Vagina (tissue), 2 donors: Measurements from ENCODE around the gene GRIN2A. TPM values are rescaled to one million over a fixed set of nuclear protein-coding genes. Genes with fewer than 3 reads are reported as not detected.

Source experiments
- DNase-seq, 2 donors: peaks; one replicate each; pipeline ENCODE4 v3.0.0-alpha.2; 2017; ENCODE audit errors: extremely low spot score in 2 of 2
- H3K27ac ChIP-seq: fragments of 200-600 bp; sonication (generic); one replicate; pipeline ENCODE4 v1.5.1; 2019
- H3K27me3 ChIP-seq: fragments of 200-600 bp; sonication (generic); one replicate; pipeline ENCODE4 v1.5.1; 2019
- H3K36me3 ChIP-seq, 2 donors: fragments of 200-600 bp; sonication (generic); one replicate each; pipeline ENCODE4 v1.5.1; 2017 to 2019
- H3K4me1 ChIP-seq: fragments of 200-600 bp; sonication (generic); one replicate; pipeline ENCODE4 v1.5.1; 2019
- H3K4me3 ChIP-seq, 2 donors: fragments of 200-600 bp; sonication (generic); 1 replicate in 1 of 2; 2 replicates in 1 of 2; pipeline ENCODE4 v1.5.1; 2016 to 2019
- H3K9me3 ChIP-seq: fragments of 200-600 bp; sonication (generic); one replicate; pipeline ENCODE4 v1.5.1; 2019
- POLR2A ChIP-seq, 2 donors: fragments of 450-650 bp; IDR thresholded peaks; one replicate each; pipeline ENCODE4 v1.6.1; 2017; ENCODE audit warnings: antibody characterized with exemption in 2 of 2, mild to moderate bottlenecking in 2 of 2, moderate library complexity in 2 of 2
- POLR2AphosphoS5 ChIP-seq, 2 donors: sonication (generic); formaldehyde crosslinking; IDR thresholded peaks; one replicate each; pipeline ENCODE4 v1.9.0; 2017; ENCODE audit warnings: antibody characterized with exemption in 2 of 2, mild to moderate bottlenecking in 2 of 2, low read depth in 1 of 2; ENCODE audit not compliant: insufficient read depth in 1 of 2
- intact Hi-C: fragments of 100-400 bp; cut with DNase I; formaldehyde crosslinking; loops from one replicate; pipeline ENCODE4 v1.15.1; 2023
- total RNA-seq: library from RNA; depleted of rRNA; stranded (reverse); fragments of >200 nt; gene quantifications from one replicate; pipeline ENCODE4 v1.2.3, GENCODE V29; 2016
- TF ChIP-seq, protein P1 (sequence below), 3 experiments: fragments of 450-650 bp in 2 of 3; fragments of 200-600 bp in 1 of 3; sonication (generic) in 1 of 3; IDR thresholded peaks; one replicate each; pipeline ENCODE4 v1.5.1; 2017 to 2019; ENCODE audit warnings: antibody characterized with exemption in 3 of 3, mild to moderate bottlenecking in 2 of 3, moderate library complexity in 2 of 3

GRIN2A gene
- total RNA-seq, 1 donor from 2014 or later: 1.5 TPM

DNA sequence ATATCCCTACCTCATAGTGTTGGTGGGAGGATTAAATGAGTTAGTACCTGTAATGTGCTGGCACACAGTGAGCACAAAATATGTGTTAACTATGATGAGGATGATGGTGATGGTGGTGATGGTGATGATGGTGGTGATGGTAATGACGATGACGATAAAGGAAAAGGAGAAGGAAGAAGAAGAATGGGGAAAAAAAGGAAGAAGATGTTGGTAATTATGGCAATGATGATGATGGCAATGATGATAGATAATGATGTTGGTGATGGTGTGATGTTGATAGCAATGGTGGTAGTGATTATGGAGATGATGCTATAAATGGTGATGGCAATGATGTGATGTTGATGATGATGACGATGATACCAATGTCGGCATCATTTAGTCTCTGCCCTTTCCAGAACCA is 270.2 kb downstream of the GRIN2A start:
- Histone ChIP-seq H3K9me3 (no peaks in the 10 kb centered on the region), H3K27ac (no peak overlapping the region), H3K4me3 (no peak overlapping the region), H3K27me3 (no peaks in the 10 kb centered on the region), H3K36me3 (no peaks in the 10 kb centered on the region), H3K4me1 (no peaks in the 10 kb centered on the region)
- intact Hi-C loops: no loop called here
- DNase-seq: no peak
- no peak for TF ChIP-seq POLR2AphosphoS5 (IDR thresholded peaks at IDR 0.05; ENCODE audit: insufficient read depth in 1 of 2, low read depth in 1 of 2)
- TF ChIP-seq, protein P1, sequence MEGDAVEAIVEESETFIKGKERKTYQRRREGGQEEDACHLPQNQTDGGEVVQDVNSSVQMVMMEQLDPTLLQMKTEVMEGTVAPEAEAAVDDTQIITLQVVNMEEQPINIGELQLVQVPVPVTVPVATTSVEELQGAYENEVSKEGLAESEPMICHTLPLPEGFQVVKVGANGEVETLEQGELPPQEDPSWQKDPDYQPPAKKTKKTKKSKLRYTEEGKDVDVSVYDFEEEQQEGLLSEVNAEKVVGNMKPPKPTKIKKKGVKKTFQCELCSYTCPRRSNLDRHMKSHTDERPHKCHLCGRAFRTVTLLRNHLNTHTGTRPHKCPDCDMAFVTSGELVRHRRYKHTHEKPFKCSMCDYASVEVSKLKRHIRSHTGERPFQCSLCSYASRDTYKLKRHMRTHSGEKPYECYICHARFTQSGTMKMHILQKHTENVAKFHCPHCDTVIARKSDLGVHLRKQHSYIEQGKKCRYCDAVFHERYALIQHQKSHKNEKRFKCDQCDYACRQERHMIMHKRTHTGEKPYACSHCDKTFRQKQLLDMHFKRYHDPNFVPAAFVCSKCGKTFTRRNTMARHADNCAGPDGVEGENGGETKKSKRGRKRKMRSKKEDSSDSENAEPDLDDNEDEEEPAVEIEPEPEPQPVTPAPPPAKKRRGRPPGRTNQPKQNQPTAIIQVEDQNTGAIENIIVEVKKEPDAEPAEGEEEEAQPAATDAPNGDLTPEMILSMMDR (IDR thresholded peaks at IDR 0.05): no peak
- no peak for TF ChIP-seq POLR2A (IDR thresholded peaks at IDR 0.05)

DNA sequence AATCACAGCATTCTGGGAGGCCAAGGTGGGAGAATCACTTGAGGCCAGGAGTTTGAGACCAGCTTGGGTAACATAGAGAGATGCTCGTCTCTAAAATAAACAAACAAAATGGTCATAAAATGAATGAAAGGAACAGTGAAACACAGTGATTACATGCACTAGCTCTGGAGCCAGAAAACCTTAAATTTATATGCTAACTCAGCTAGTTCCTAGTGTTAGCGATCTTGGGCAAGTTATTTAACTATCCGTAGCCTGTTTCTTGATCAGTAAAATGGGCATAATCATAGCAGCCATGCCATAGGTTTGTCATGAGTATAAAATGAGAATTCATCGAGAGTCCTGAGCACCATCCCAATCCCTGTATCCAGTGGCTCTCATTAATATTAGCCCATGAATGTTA is 271.0 kb downstream of the GRIN2A start:
- Histone ChIP-seq H3K4me1 (no peaks in the 10 kb centered on the region), H3K4me3 (no peak overlapping the region), H3K27ac (no peak overlapping the region), H3K9me3 (no peaks in the 10 kb centered on the region), H3K36me3 (no peaks in the 10 kb centered on the region), H3K27me3 (no peaks in the 10 kb centered on the region)
- no peak for DNase-seq
- TF ChIP-seq POLR2AphosphoS5 (IDR thresholded peaks at IDR 0.05; ENCODE audit: insufficient read depth in 1 of 2, low read depth in 1 of 2): no peak
- no peak for TF ChIP-seq POLR2A (IDR thresholded peaks at IDR 0.05)
- TF ChIP-seq, protein P1 (IDR thresholded peaks at IDR 0.05): no peak
- intact Hi-C loops: no loop called here

DNA sequence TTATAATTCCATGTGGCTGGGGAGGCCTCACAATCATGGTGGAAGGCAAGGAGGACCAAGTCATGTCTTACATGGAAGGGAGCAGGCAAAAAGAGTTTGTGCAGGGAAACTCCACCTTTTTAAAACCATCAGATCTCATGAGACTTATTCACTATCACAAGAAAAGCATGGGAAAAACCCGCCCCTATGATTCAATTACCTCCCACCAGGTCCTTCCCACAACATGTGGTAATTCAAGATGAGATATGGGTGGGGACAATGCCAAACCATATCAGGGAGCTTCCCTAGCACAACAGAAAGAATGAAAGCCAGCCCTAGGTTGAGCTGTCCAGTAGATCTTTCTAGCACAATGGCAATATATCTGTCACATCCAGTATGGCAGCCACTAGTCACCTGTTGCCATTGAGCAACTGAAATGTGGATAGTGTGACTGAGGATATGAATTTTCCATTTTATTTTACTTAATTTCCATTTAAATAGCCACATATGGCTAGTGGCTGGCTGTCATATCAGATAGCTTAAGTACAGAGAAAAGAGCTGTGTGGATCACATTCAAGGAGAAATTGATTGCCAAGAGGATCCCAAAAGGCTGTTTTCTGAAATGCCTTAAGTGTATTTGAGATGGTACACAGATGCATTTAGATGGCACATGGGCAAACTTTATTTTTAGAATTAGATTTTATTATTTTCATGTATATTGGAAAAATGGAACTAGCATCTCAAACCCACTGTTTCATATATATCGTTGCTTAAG is 273.0 kb downstream of the GRIN2A start:
- DNase-seq: no peak
- intact Hi-C loops: no loop called here
- no peak overlapping the region for H3K27ac ChIP-seq
- H3K9me3 ChIP-seq: no peaks in the 10 kb centered on the region
- H3K27me3 ChIP-seq: no peaks in the 10 kb centered on the region
- TF ChIP-seq POLR2A (IDR thresholded peaks at IDR 0.05): no peak
- TF ChIP-seq POLR2AphosphoS5 (IDR thresholded peaks at IDR 0.05; ENCODE audit: insufficient read depth in 1 of 2, low read depth in 1 of 2): no peak
- TF ChIP-seq, protein P1 (IDR thresholded peaks at IDR 0.05): no peak
- no peak overlapping the region for H3K4me3 ChIP-seq
- no peaks in the 10 kb centered on the region for H3K36me3 ChIP-seq
- no peaks in the 10 kb centered on the region for H3K4me1 ChIP-seq

DNA sequence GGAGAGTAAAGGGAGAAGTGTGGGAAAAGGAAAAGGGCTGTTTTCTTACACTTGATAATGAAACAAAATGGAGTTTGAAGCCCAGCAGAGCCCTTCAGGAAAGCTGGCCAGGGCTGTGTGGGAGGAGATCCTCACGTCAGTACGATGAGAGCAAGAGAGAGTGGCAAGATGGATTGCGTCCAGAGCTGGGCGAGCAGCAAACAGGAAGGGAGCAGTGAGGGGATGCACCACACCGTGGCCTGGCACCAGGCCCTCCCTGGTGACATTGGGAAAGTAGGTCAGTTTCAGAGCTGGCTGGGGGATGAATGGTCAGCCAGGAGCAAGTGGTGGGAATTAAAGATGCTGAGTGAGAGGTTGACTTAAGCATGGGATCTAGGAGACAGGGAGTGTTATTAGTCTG is 273.6 kb downstream of the GRIN2A start:
- no peak overlapping the region for H3K4me3 ChIP-seq
- no peak for DNase-seq
- H3K27ac ChIP-seq: no peak overlapping the region
- H3K27me3 ChIP-seq: no peaks in the 10 kb centered on the region
- TF ChIP-seq, protein P1 (IDR thresholded peaks at IDR 0.05): no peak
- TF ChIP-seq POLR2A (IDR thresholded peaks at IDR 0.05) (no peak), POLR2AphosphoS5 (IDR thresholded peaks at IDR 0.05; ENCODE audit: insufficient read depth in 1 of 2, low read depth in 1 of 2) (no peak)
- intact Hi-C loops: no loop called here
- H3K9me3 ChIP-seq: no peaks in the 10 kb centered on the region
- no peaks in the 10 kb centered on the region for H3K4me1 ChIP-seq
- no peaks in the 10 kb centered on the region for H3K36me3 ChIP-seq

DNA sequence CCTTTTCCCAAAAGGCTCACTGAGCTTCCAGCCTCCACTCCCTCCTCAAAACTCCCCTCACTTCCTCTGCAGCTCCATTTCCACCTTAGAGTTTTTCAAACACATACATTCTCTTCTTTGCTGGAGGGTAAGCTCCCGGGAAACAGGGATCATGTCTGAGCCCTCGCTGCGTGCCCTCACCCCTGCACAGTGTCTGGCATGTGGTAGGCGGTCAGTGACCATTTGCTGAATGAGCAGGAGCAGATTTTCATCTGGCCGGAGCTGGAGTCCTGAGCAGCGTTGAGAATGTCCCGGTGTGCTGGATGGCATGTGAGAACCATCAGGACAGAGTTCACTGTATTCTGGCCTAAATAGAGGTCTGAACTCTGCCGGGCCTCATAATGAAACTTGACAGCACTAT is 274.5 kb downstream of the GRIN2A start:
- no peak for DNase-seq
- Histone ChIP-seq H3K4me3 (no peak overlapping the region), H3K9me3 (no peaks in the 10 kb centered on the region), H3K4me1 (no peaks in the 10 kb centered on the region), H3K27ac (no peak overlapping the region), H3K36me3 (no peaks in the 10 kb centered on the region), H3K27me3 (no peaks in the 10 kb centered on the region)
- TF ChIP-seq POLR2A (IDR thresholded peaks at IDR 0.05) (no peak), POLR2AphosphoS5 (IDR thresholded peaks at IDR 0.05; ENCODE audit: insufficient read depth in 1 of 2, low read depth in 1 of 2) (no peak)
- TF ChIP-seq, protein P1 (IDR thresholded peaks at IDR 0.05): no peak
- intact Hi-C loops: no loop called here
